Bronchial epithelial cell (primary cell): Measurements from ENCODE around the gene FAM3A. TPM values are rescaled to one million over a fixed set of nuclear protein-coding genes. Genes with fewer than 3 reads are reported as not detected.

Experiments
- DNase-seq: peaks from one replicate; pipeline ENCODE4 v3.0.0-alpha.2; 2010; ENCODE audit warnings: low read depth
- FAIRE-seq: peaks from 2 replicates; lab custom pipeline; 2011; peaks lifted over from hg19 to GRCh38; lab: Jason Lieb, UNC
- H3K27me3 ChIP-seq: 2 replicates; pipeline ENCODE4 v1.5.1; 2011; ENCODE audit warnings: low read length; ENCODE audit not compliant: control insufficient read depth, insufficient read depth
- H3K36me3 ChIP-seq: 2 replicates; pipeline ENCODE4 v1.5.1; 2011; ENCODE audit warnings: low read length; ENCODE audit not compliant: control insufficient read depth, insufficient read depth
- H3K4me3 ChIP-seq: 2 replicates; pipeline ENCODE4 v1.5.1; 2011; ENCODE audit warnings: mild to moderate bottlenecking, low read depth, low read length, control low read depth
- CTCF ChIP-seq: IDR thresholded peaks from 2 replicates; pipeline ENCODE4 v1.5.1; 2011; ENCODE audit warnings: mild to moderate bottlenecking, moderate library complexity, low read length, control low read depth, inconsistent platforms; ENCODE audit not compliant: insufficient read depth, severe bottlenecking
- total RNA-seq: library from RNA; depleted of rRNA; stranded (reverse); fragments of >200 nt; gene quantifications from 2 replicates; pipeline ENCODE4 v1.2.1, GENCODE V29; 2014

The FAM3A gene
- total RNA-seq, 1 donor from 2014 or later = 33.2 TPM

DNA sequence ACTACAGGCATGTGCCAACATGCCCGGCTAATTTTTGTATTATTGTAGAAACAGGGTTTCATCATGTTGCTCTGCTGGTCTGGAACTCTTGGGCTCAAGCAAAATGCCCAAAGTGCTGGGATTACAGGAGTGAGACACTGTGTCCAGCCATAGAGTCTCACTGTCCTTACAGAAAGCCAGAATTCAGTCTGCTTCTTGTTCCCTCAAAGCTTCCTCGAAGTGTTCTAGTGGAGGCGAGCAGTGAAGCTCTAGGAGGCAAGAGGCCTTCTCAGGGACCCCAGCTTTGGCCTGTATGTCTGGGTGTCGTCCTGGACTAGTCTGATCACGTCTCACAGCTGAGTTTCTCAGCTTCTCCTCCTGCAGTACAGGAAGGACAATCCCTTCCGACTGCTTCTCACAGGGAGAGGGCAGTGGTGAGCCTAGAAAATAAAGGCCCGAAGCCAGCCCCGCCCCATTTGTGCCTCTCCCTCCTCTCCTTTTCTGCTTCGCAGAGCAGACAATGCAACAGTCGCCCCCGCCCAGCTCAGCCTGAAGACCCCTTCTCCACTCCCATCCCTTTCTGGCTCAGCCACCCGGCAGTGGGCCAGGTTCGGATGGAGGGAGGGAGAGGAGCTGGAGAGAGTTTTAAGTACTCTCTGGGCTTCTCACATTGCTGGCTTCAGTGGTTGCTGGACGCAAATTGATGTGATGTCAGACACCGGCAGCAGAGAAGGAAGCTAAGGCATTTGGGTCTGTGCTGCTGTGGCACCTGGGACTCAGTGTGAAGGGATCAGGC, 11.1 kb upstream of the FAM3A start:
- peak; percentile 76 for DNase-seq
- Histone ChIP-seq H3K27me3 (no peaks in the 10 kb centered on the region), H3K4me3 (peak overlapping the region; percentile 29), H3K36me3 (peaks cover 2% of the 10 kb centered on the region)
- TF ChIP-seq CTCF = peak; percentile 54
- FAIRE-seq = no peak

GRCh38 chrX:154525606-154526490, 9.8 kb upstream of the FAM3A start:
- FAIRE-seq (no peak), DNase-seq (no peak)
- Histone ChIP-seq H3K36me3 (no peaks in the 10 kb centered on the region), H3K4me3 (no peak overlapping the region), H3K27me3 (no peaks in the 10 kb centered on the region)
- TF ChIP-seq CTCF = no peak

DNA sequence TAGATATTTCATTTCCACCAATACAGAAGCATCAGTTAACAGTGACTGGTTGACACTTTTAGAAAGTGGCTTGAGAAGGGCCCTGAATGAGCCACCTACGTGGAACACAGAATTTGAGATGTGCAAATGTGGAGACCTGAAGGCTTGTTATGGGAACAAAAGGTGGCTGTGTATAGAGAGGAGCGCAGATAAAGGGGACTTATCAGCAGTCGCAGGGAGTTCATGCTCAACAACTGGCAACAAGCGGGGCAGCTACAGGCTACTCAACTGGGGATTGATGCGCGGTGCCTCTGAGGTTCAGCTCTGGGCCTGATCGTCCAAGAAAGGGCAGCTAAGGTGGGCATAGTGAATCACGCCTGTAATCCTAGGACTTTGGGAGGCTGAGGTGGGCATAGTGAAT, 3.4 kb upstream of the FAM3A start:
- TF ChIP-seq CTCF = no peak
- Histone ChIP-seq H3K4me3 (no peak overlapping the region), H3K36me3 (no peaks in the 10 kb centered on the region), H3K27me3 (no peaks in the 10 kb centered on the region)
- DNase-seq (no peak), FAIRE-seq (no peak)

GRCh38 chrX:154517101-154517781, 1.2 kb upstream of the FAM3A start:
- DNase-seq (no peak), FAIRE-seq (no peak)
- H3K27me3 ChIP-seq = no peaks in the 10 kb centered on the region
- no peak for TF ChIP-seq CTCF
- H3K4me3 ChIP-seq = peak overlapping the region; percentile 49
- H3K36me3 ChIP-seq = no peaks in the 10 kb centered on the region

- Histone ChIP-seq H3K27me3 (no peaks in the 10 kb centered on the region), H3K36me3 (no peaks in the 10 kb centered on the region), H3K4me3 (peak overlapping the region; percentile 49)
- FAIRE-seq (no peak), DNase-seq (peak; percentile 6)
- no peak for TF ChIP-seq CTCF
Measured at GRCh38 chrX:154516656-154517100, 646 bp upstream of the FAM3A start.
